LNCaP clone FGC (cell line): Measurements from ENCODE around the gene PCSK6.

Experiments used
- DNase-seq: peaks from one replicate; pipeline ENCODE4 v3.0.0-alpha.2; 2011; ENCODE audit warnings: low read depth
- H3K4me3 ChIP-seq: 2 replicates; pipeline ENCODE4 v1.5.1; 2011; ENCODE audit warnings: mild to moderate bottlenecking, low read depth, low read length, control low read depth
- TF ChIP-seq, protein P1 (sequence below): IDR thresholded peaks from 2 replicates; pipeline ENCODE4 v1.5.1; 2012; ENCODE audit warnings: mild to moderate bottlenecking; ENCODE audit not compliant: control insufficient read depth, insufficient read depth; ENCODE audit errors: extremely low read depth

Gene PCSK6

DNA sequence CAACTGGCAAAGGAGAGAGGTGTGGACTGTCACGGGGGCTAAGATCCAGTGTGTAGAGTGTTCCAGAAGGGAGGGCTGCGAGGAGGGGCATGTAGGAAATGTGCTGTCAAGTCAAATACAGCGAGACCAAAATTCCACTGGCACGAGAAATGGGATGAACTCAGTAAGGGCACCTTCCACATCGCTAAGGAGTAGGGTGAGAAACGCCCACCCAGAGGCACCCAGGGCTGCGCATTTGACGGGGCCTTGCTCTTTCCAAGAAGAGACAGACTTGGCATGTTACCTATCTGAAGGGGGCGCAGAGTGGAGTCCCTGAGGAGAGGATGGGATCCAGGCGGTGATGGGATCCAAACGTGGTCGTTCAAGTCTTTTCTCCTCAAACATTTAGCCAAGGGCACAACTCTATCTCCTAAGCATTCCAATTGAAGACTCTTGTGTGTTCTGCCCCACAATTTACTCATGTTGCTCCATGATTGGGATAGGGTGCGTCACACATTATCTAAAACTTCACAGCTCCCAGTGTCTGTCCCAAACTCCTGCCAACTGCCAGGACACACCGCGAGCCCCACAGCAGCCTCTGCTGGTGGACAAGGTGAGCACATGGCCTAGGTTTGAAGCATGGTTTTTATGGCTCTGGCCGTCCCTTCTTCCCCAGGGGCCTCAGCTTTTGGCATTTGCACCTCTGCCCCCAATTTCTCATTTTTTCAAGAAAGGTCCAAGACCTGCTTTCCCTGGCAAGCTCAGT, 219.9 kb downstream of the PCSK6 start:
- no peak overlapping the region for H3K4me3 ChIP-seq
- TF ChIP-seq, protein P1, sequence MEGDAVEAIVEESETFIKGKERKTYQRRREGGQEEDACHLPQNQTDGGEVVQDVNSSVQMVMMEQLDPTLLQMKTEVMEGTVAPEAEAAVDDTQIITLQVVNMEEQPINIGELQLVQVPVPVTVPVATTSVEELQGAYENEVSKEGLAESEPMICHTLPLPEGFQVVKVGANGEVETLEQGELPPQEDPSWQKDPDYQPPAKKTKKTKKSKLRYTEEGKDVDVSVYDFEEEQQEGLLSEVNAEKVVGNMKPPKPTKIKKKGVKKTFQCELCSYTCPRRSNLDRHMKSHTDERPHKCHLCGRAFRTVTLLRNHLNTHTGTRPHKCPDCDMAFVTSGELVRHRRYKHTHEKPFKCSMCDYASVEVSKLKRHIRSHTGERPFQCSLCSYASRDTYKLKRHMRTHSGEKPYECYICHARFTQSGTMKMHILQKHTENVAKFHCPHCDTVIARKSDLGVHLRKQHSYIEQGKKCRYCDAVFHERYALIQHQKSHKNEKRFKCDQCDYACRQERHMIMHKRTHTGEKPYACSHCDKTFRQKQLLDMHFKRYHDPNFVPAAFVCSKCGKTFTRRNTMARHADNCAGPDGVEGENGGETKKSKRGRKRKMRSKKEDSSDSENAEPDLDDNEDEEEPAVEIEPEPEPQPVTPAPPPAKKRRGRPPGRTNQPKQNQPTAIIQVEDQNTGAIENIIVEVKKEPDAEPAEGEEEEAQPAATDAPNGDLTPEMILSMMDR = peak; percentile 64
- DNase-seq = no peak

DNA sequence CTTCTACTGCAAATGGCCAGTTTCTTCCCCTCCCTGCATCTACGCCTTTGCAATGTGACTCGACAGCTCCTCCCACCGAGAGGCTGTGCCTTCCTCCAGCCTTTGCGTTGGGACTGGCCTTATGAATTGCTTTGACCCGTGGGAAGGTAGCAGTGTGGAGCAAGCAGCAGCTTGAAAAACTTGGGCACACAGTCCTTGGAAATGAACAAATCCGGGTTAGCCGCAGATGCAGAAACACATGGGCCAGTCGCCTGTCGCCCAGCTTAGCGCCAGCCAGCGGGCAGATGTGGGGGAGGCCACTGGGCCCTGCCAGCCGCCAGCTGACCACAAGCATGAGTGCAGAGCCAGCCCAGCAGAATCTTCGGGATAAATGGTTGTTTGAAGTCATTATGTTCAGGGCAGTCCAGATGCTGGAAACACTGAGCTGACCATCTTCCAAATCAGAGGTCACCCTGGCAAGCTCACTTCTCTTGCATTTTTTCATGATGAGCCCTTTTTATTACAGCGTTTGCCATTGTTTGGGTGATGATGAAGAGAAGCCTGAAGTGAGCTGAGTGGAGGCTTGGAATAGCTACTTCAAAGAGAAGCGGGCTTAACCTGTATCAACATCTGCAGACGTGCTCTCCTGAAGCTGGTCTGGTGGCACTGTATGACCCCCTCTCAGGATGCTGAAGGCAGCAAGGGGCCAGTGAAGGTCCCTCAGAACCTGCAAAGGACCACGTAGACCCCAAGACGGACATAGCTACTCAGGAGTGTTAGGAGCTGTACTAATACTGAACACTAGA, 222.0 kb downstream of the PCSK6 start:
- H3K4me3 ChIP-seq = no peak overlapping the region
- DNase-seq = no peak
- TF ChIP-seq, protein P1 = no peak

DNA sequence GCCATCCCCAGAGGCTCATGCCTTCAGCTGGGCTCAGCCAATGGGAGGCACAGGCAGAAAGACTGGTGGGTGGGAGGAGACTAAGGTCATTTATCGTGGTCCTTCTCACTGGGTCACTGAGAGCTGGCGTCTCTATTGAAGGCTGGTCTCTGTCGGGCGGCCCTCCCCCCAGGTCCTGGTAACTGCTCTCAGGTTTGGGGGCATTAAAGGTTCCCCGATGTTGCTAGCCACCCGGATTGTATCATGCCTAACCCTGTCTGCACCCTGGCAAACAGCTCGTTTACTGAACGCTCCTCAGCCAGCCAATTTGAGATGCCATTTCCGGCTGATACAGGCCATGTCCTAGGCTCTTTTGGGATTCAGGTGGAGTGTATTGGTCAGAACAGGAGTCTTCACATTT, 222.7 kb downstream of the PCSK6 start:
- TF ChIP-seq, protein P1 = no peak
- no peak for DNase-seq
- H3K4me3 ChIP-seq = no peak overlapping the region

DNA sequence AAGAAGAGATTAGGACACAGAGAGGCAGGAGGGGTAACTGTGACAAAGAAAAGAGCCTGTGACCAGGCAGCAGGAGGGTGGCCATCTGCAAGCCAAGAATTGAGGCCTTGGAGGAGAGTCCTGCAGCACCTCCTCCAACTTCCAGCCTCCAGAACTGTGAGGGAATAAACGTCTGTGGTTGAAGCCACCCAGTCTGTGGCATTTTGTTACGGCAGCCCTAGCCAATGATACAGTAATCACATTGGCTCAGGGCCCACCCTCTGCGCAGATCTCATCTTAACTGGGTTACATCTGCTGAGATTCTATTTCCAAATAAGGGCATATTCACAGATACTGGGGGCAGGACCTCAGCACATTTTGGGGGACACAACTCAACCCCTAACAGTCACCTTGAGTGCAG, 223.5 kb downstream of the PCSK6 start:
- TF ChIP-seq, protein P1 = no peak
- H3K4me3 ChIP-seq = no peak overlapping the region
- no peak for DNase-seq

DNA sequence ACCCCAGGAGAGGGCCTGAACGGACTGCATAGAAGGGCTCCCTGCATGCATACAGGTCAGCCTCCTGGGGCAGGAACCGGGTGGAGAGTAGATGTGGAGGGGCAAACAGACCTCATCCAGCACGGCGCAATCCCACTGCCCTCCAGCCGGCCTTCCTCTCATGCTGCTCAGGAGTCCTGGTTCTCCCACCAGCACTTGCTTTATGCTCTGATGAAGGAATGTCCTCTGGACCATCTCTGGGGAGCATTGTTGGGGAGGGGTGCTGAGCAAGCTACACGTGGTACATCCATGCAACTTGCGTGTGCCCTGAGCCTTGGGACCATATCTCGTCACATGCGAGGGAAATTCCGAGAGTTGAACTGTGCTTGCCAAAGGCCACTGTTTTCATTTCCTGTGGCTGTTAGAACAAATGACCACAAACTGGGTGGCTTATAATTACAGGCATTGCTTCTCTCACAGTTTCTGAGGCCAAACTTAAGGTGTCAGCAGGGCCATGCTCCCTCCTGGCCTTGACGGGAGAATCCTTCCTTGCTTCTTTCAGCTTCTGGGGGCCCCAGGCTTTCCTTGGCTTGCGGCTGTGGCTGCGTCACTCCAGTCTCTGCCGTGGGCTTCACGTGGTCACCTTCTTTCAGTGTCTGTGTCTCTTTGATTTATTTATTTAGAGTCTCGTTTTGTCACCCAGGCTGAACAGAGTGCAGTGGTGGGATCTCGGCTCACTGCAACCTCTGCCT, 224.4 kb downstream of the PCSK6 start:
- no peak overlapping the region for H3K4me3 ChIP-seq
- no peak for DNase-seq
- TF ChIP-seq, protein P1 = no peak

DNA sequence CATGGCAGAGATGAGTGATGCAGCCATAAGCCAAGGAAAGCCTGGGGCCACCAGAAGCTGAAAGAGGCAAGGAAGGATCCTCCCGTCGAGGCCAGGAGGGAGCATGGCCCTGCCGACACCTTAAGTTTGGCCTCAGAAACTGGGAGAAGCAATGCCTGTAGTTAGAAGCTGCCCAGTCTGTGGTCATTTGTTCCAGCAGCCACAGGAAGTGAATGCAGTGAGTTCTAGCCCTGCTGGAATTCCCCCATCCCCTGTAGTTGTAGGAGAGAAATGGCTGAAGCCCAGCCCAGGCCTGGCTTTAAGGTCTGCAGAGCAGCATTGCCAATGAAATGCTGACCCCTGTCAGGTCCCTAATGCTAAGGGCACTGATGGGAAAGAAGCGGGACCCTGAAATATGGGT, 225.5 kb downstream of the PCSK6 start:
- H3K4me3 ChIP-seq = no peak overlapping the region
- TF ChIP-seq, protein P1 = no peak
- no peak for DNase-seq
